GM12873 (cell line): ENCODE data around the gene PEAK1.

ENCODE experiments used
- CTCF ChIP-seq: IDR thresholded peaks from 2 replicates; pipeline ENCODE4 v1.5.1; 2012; ENCODE audit warnings: low read depth, mild to moderate bottlenecking, moderate library complexity, low read length, control low read depth; ENCODE audit not compliant: insufficient read depth; ENCODE audit errors: missing control alignments

PEAK1 gene

GRCh38 chr15:77354063-77354462 lies 65.8 kb downstream of the PEAK1 start:
- TF ChIP-seq CTCF = no peak

- no peak for TF ChIP-seq CTCF
Measured at GRCh38 chr15:77352887-77353286, 67.0 kb downstream of the PEAK1 start.

GRCh38 chr15:77350792-77351191 lies 69.1 kb downstream of the PEAK1 start:
- TF ChIP-seq CTCF = no peak

- no peak for TF ChIP-seq CTCF
Measured at GRCh38 chr15:77349666-77350065, 70.2 kb downstream of the PEAK1 start.

- TF ChIP-seq CTCF = no peak
Measured at GRCh38 chr15:77348511-77348910, 71.4 kb downstream of the PEAK1 start.

GRCh38 chr15:77347197-77347596 lies 72.7 kb downstream of the PEAK1 start:
- no peak for TF ChIP-seq CTCF

- no peak for TF ChIP-seq CTCF
Measured at GRCh38 chr15:77346245-77347036, 73.5 kb downstream of the PEAK1 start.
